H1 (cell line): ENCODE results near the gene NEDD1. TPM values are rescaled to one million over a fixed set of nuclear protein-coding genes. Genes with fewer than 3 reads are reported as not detected.

Source experiments
- CTCF ChIA-PET: fragments of 300-600 bp; sonication (Branson Sonifier 250); formaldehyde crosslinking; loops from one replicate; lab custom pipeline; 2021; ENCODE audit not compliant: partially characterized antibody; lab: Charles Lee
- POLR2A ChIA-PET: fragments of 300-600 bp; sonication (Branson Sonifier 250); formaldehyde crosslinking; loops from one replicate; lab custom pipeline; 2021; ENCODE audit warnings: inconsistent platforms; ENCODE audit not compliant: partially characterized antibody; lab: Charles Lee
- DNase-seq, 2 experiments: peaks; one replicate each; pipeline versions ENCODE4 v3.0.0 to v3.0.0-alpha.2; 2010 to 2022; ENCODE audit warnings: low spot score in 2 of 2, low read depth in 1 of 2, mixed read lengths in 1 of 2
- FAIRE-seq: peaks from 2 replicates; lab custom pipeline; 2011; peaks lifted over from hg19 to GRCh38; lab: Jason Lieb, UNC
- H2AFZ ChIP-seq: 2 replicates; pipeline ENCODE4 v1.8.1; 2012; ENCODE audit warnings: low read length, inconsistent platforms
- H2AK5ac ChIP-seq: 2 replicates; pipeline ENCODE4 v1.6.1; 2013; ENCODE audit warnings: low read depth, low read length
- H2BK120ac ChIP-seq: replicated peaks from 2 replicates; pipeline ENCODE3; 2013; ENCODE audit warnings: low read depth, low read length, inconsistent platforms
- H2BK12ac ChIP-seq: 2 replicates; pipeline ENCODE4 v1.6.1; 2013; ENCODE audit warnings: low read depth, low read length
- H2BK15ac ChIP-seq: 2 replicates; pipeline ENCODE4 v1.6.1; 2013; ENCODE audit warnings: low read length
- H2BK20ac ChIP-seq: 2 replicates; pipeline ENCODE4 v1.6.1; 2013; ENCODE audit warnings: low read length
- H2BK5ac ChIP-seq: 2 replicates; pipeline ENCODE4 v1.6.1; 2013; ENCODE audit warnings: low read depth, low read length
- H3K14ac ChIP-seq: 2 replicates; pipeline ENCODE4 v1.6.1; 2013; ENCODE audit warnings: inconsistent platforms; ENCODE audit not compliant: insufficient read length
- H3K18ac ChIP-seq: 2 replicates; pipeline ENCODE4 v1.6.1; 2013; ENCODE audit warnings: low read length; ENCODE audit errors: extremely low read depth
- H3K23ac ChIP-seq: 2 replicates; pipeline ENCODE4 v1.6.1; 2013; ENCODE audit warnings: inconsistent platforms; ENCODE audit not compliant: insufficient read length
- H3K23me2 ChIP-seq: 2 replicates; pipeline ENCODE4 v1.6.1; 2013; ENCODE audit warnings: low read depth, low read length
- H3K27ac ChIP-seq: 2 replicates; pipeline ENCODE4 v1.6.1; 2011; ENCODE audit warnings: low read depth, low read length, inconsistent platforms
- H3K27me3 ChIP-seq, 4 experiments: replicated peaks in 1 of 4; 1 replicate in 1 of 4; 2 replicates in 3 of 4; pipeline versions ENCODE4 v1.6.1 to v1.8.1; 2011 to 2013; ENCODE audit warnings: low read length in 3 of 4, mild to moderate bottlenecking in 3 of 4, inconsistent platforms in 2 of 4, mixed read lengths in 2 of 4, moderate library complexity in 1 of 4; ENCODE audit not compliant: control insufficient read depth in 3 of 4, insufficient read depth in 3 of 4; ENCODE audit errors: extremely low read depth in 1 of 4
- H3K36me3 ChIP-seq, 4 experiments: 2 replicates each; pipeline versions ENCODE4 v1.6.1 to v1.8.1; 2011 to 2013; ENCODE audit warnings: mild to moderate bottlenecking in 4 of 4, low read length in 3 of 4, moderate library complexity in 2 of 4, control low read depth in 1 of 4, inconsistent platforms in 1 of 4; ENCODE audit not compliant: insufficient read depth in 4 of 4, control insufficient read depth in 2 of 4
- H3K4ac ChIP-seq: replicated peaks from 2 replicates; pipeline ENCODE3; 2013; ENCODE audit warnings: low read length, low read depth, mixed read lengths, inconsistent platforms; ENCODE audit not compliant: insufficient read length
- H3K4me1 ChIP-seq, 4 experiments: replicated peaks in 1 of 4; 1 replicate in 1 of 4; 2 replicates in 3 of 4; pipeline versions ENCODE4 v1.6.1 to v1.8.1; 2011 to 2013; ENCODE audit warnings: low read length in 3 of 4, inconsistent platforms in 2 of 4, mixed read lengths in 1 of 4; ENCODE audit not compliant: insufficient read depth in 4 of 4, control insufficient read depth in 3 of 4
- H3K4me2 ChIP-seq, 2 experiments: 2 replicates each; pipeline versions ENCODE4 v1.6.1 to v1.8.1; 2011 to 2013; ENCODE audit warnings: low read depth in 2 of 2, low read length in 2 of 2, control low read depth in 1 of 2, inconsistent platforms in 1 of 2, mild to moderate bottlenecking in 1 of 2; ENCODE audit not compliant: insufficient read depth in 1 of 2
- H3K4me3 ChIP-seq, 4 experiments: fragments of 200-600, 300-600 bp in 1 of 4; sonication (generic), shearing (Covaris generic), sonication (Bioruptor Twin) in 1 of 4; 2 replicates each; pipeline versions ENCODE4 v1.5.1 to v1.8.1; 2011 to 2016; ENCODE audit warnings: low read length in 4 of 4, low read depth in 3 of 4, control low read depth in 2 of 4, inconsistent platforms in 2 of 4, mild to moderate bottlenecking in 2 of 4, mixed read lengths in 1 of 4, moderate library complexity in 1 of 4; ENCODE audit not compliant: insufficient read depth in 2 of 4; ENCODE audit errors: extremely low read depth in 1 of 4
- H3K56ac ChIP-seq: replicated peaks from 2 replicates; pipeline ENCODE3; 2013; ENCODE audit warnings: low read depth, mild to moderate bottlenecking, mixed read lengths, low read length, inconsistent platforms; ENCODE audit not compliant: insufficient read length
- H3K79me1 ChIP-seq: 2 replicates; pipeline ENCODE4 v1.6.1; 2013; ENCODE audit warnings: low read depth, low read length, control low read depth
- H3K79me2 ChIP-seq, 2 experiments: 2 replicates each; pipeline versions ENCODE4 v1.6.1 to v1.8.1; 2012 to 2013; ENCODE audit warnings: low read length in 2 of 2, mild to moderate bottlenecking in 2 of 2, inconsistent platforms in 1 of 2; ENCODE audit not compliant: insufficient read depth in 2 of 2, control insufficient read depth in 1 of 2
- H3K9ac ChIP-seq, 4 experiments: replicated peaks in 1 of 4; 1 replicate in 1 of 4; 2 replicates in 3 of 4; pipeline versions ENCODE4 v1.6.1 to v1.8.1; 2011 to 2013; ENCODE audit warnings: low read depth in 3 of 4, low read length in 3 of 4, control low read depth in 2 of 4, mild to moderate bottlenecking in 2 of 4, moderate library complexity in 2 of 4, inconsistent platforms in 1 of 4; ENCODE audit errors: extremely low read depth in 1 of 4
- H3K9me3 ChIP-seq, 2 experiments: 2 replicates each; pipeline versions ENCODE4 v1.6.1 to v1.8.1; 2012 to 2013; ENCODE audit warnings: mild to moderate bottlenecking in 2 of 2, moderate library complexity in 2 of 2, control low read depth in 1 of 2, inconsistent platforms in 1 of 2, low read depth in 1 of 2, low read length in 1 of 2, mixed read lengths in 1 of 2; ENCODE audit not compliant: insufficient read depth in 2 of 2
- H4K20me1 ChIP-seq, 2 experiments: replicated peaks in 1 of 2; 2 replicates each; pipeline versions ENCODE3 to v1.8.1; 2011 to 2013; ENCODE audit warnings: inconsistent platforms in 2 of 2, low read length in 2 of 2, mild to moderate bottlenecking in 1 of 2; ENCODE audit not compliant: insufficient read depth in 2 of 2, control insufficient read depth in 1 of 2
- H4K5ac ChIP-seq: 2 replicates; pipeline ENCODE4 v1.6.1; 2013; ENCODE audit warnings: low read length, low read depth, mixed read lengths, inconsistent platforms; ENCODE audit not compliant: insufficient read length
- H4K8ac ChIP-seq: 2 replicates; pipeline ENCODE4 v1.8.0; 2013; ENCODE audit warnings: mild to moderate bottlenecking, moderate library complexity, low read length, inconsistent platforms; ENCODE audit not compliant: insufficient read depth; ENCODE audit errors: extremely low read depth
- H4K91ac ChIP-seq: replicated peaks from 2 replicates; pipeline ENCODE3; 2013; ENCODE audit warnings: low read length, mixed read lengths, inconsistent platforms; ENCODE audit not compliant: insufficient read length
- BACH1 ChIP-seq: IDR thresholded peaks from 2 replicates; pipeline ENCODE4 v1.6.1; 2012; ENCODE audit warnings: low read length, improper control_type of control experiment
- FOSL1 ChIP-seq: IDR thresholded peaks from 2 replicates; pipeline ENCODE4 v1.6.1; 2011; ENCODE audit warnings: mild to moderate bottlenecking, low read depth, low read length, moderate library complexity; ENCODE audit not compliant: insufficient read depth
- HDAC6 ChIP-seq: IDR thresholded peaks from one replicate; pipeline ENCODE4 v1.7.1; 2012; ENCODE audit warnings: low read depth, mild to moderate bottlenecking, inconsistent platforms, low read length, moderate library complexity
- POLR2AphosphoS5 ChIP-seq: IDR thresholded peaks from 2 replicates; pipeline ENCODE4 v1.6.1; 2011; ENCODE audit warnings: low read depth, low read length
- RAD21 ChIP-seq, 2 experiments: IDR thresholded peaks in 1 of 2; conservative IDR thresholded peaks in 1 of 2; 2 replicates each; pipeline ENCODE4 v1.6.1; 2011; ENCODE audit warnings: low read depth in 2 of 2, low read length in 2 of 2, improper control_type of control experiment in 1 of 2, inconsistent platforms in 1 of 2, mild to moderate bottlenecking in 1 of 2, moderate library complexity in 1 of 2
- SAP30 ChIP-seq: fragments of 300-600 bp; sonication (generic); IDR thresholded peaks from 2 replicates; pipeline ENCODE4 v1.7.1; 2012; ENCODE audit warnings: low read length, moderate library complexity, mild to moderate bottlenecking, inconsistent platforms; ENCODE audit not compliant: insufficient read depth, insufficient replicate concordance
- SIX5 ChIP-seq: IDR thresholded peaks from 2 replicates; pipeline ENCODE4 v1.6.1; 2011; ENCODE audit warnings: mild to moderate bottlenecking, low read depth, low read length
- SRF ChIP-seq: IDR thresholded peaks from 2 replicates; pipeline ENCODE4 v1.6.1; 2011; ENCODE audit warnings: mild to moderate bottlenecking, low read depth, low read length, moderate library complexity
- TAF1 ChIP-seq: IDR thresholded peaks from 2 replicates; pipeline ENCODE4 v1.6.1; 2011; ENCODE audit warnings: mild to moderate bottlenecking, low read depth, low read length
- polyA plus RNA-seq, 7 experiments: library from polyadenylated mRNA; depleted of rRNA in 3 of 7; stranded (reverse) in 5 of 7; unstranded in 2 of 7; fragments of >200 nt in 5 of 7; fragments of 200-250 nt in 2 of 7; gene quantifications; 1 replicate in 5 of 7; 2 replicates in 1 of 7; 4 replicates in 1 of 7; pipeline versions ENCODE4 v1.2.1 to v1.2.3, GENCODE V29; 2011 to 2013; ENCODE audit warnings: missing spikeins in 2 of 7, mixed read lengths in 2 of 7
- total RNA-seq: library from RNA; stranded (reverse); fragmentation: NEBNext Ultra II Directional; extraction: Animal tissue kit (Norgen Biotek cat#: 25700); gene quantifications from 2 replicates; pipeline ENCODE4 v1.2.1, GENCODE V29; 2021
- TF ChIP-seq, protein P1 (sequence below), 3 experiments: IDR thresholded peaks; 1 replicate in 2 of 3; 2 replicates in 1 of 3; pipeline versions ENCODE4 v1.5.1 to v1.6.1; 2011; ENCODE audit warnings: low read length in 3 of 3, mild to moderate bottlenecking in 3 of 3, inconsistent platforms in 2 of 3, low read depth in 1 of 3, moderate library complexity in 1 of 3; ENCODE audit not compliant: insufficient read depth in 1 of 3; ENCODE audit errors: control extremely low read depth in 1 of 3

Gene NEDD1
- total and polyA plus RNA-seq, 2 of the 8 experiments (the other 6 are each of a cell fraction or from before 2014, with no cell fraction given), result 9.0 to 26.6 TPM

DNA sequence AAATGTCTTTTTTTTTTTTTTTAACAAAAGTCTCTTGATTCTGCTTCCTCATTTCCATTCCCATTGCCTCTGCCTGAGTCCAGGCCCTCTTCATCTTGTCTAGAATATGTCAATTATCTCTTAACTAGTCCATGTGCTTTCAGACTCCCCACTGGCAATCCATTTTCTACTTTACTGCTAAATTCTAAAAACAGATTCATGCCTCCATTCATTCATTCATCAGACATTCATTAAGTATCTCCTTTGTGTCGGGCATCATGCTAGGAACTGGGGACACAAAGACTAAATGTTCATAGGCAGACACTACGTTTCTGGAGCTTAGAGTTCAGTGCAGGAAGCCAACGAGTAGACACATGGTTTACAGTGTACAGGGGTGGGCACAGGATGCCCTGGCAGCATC is 9.6 kb upstream of the NEDD1 start (continued):
- TF ChIP-seq SAP30, result no peak

DNA sequence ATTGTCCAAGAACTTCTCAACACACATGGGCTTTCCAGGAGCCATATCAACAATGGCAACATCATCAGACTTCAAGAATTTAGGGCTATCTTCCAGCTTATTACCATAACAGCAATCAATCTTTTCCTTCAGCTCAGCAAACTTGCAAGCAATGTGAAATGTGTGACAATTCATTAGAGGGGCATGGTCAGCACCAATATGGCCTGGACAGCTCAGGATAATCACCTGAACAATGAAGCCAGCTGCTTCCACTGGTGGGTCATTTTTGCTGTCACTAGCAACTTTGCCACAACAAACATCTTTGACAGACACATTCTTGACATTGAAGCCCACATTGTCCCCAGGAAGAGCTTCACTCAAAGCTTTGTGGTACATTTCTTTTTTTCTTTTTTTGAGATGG is 5.9 kb upstream of the NEDD1 start:
- ChIA-PET CTCF (interaction anchor here (0.8 kb wide), 1 partner anchor 8 kb away, joined by 3 read pairs; no protein-coding TSS in a partner anchor), POLR2A (no interaction called here)
- no peaks in the 10 kb centered on the region for H3K4me1 ChIP-seq
- H3K27me3 ChIP-seq, result no peaks in the 10 kb centered on the region
- H2AFZ ChIP-seq, result no peak overlapping the region
- H3K23me2 ChIP-seq, result no peaks in the 10 kb centered on the region
- no peak overlapping the region for H4K91ac ChIP-seq
- no peak overlapping the region for H4K5ac ChIP-seq
- no peak overlapping the region for H3K18ac ChIP-seq
- H2BK20ac ChIP-seq, result no peak overlapping the region
- H3K79me2 ChIP-seq, result no peaks in the 10 kb centered on the region
- no peak overlapping the region for H3K9ac ChIP-seq
- H2AK5ac ChIP-seq, result no peak overlapping the region
- H2BK15ac ChIP-seq, result no peak overlapping the region
- no peaks in the 10 kb centered on the region for H3K36me3 ChIP-seq
- no peak for DNase-seq
- no peaks in the 10 kb centered on the region for H4K20me1 ChIP-seq
- no peak overlapping the region for H3K4ac ChIP-seq
- no peak overlapping the region for H2BK5ac ChIP-seq
- no peak for FAIRE-seq
- no peaks in the 10 kb centered on the region for H3K79me1 ChIP-seq
- H2BK12ac ChIP-seq, result no peak overlapping the region
- no peak overlapping the region for H4K8ac ChIP-seq
- H3K27ac ChIP-seq, result no peak overlapping the region
- H3K23ac ChIP-seq, result no peak overlapping the region
- no peaks in the 10 kb centered on the region for H3K9me3 ChIP-seq
- H3K4me2 ChIP-seq, result no peak overlapping the region
- H3K14ac ChIP-seq, result no peak overlapping the region
- H3K56ac ChIP-seq, result no peak overlapping the region
- H2BK120ac ChIP-seq, result no peak overlapping the region
- H3K4me3 ChIP-seq, result no peak overlapping the region
- no peak for TF ChIP-seq HDAC6
- TF ChIP-seq POLR2AphosphoS5, result no peak
- TF ChIP-seq RAD21 (IDR thresholded peaks at IDR 0.05 in 1 of 2, conservative IDR thresholded peaks at IDR 0.05 in 1 of 2; ENCODE audit: low read depth in 2 of 2, low read length in 2 of 2), result no peak
- TF ChIP-seq TAF1, result no peak
- no peak for TF ChIP-seq SIX5
- TF ChIP-seq, protein P1, sequence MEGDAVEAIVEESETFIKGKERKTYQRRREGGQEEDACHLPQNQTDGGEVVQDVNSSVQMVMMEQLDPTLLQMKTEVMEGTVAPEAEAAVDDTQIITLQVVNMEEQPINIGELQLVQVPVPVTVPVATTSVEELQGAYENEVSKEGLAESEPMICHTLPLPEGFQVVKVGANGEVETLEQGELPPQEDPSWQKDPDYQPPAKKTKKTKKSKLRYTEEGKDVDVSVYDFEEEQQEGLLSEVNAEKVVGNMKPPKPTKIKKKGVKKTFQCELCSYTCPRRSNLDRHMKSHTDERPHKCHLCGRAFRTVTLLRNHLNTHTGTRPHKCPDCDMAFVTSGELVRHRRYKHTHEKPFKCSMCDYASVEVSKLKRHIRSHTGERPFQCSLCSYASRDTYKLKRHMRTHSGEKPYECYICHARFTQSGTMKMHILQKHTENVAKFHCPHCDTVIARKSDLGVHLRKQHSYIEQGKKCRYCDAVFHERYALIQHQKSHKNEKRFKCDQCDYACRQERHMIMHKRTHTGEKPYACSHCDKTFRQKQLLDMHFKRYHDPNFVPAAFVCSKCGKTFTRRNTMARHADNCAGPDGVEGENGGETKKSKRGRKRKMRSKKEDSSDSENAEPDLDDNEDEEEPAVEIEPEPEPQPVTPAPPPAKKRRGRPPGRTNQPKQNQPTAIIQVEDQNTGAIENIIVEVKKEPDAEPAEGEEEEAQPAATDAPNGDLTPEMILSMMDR (IDR thresholded peaks at IDR 0.05; ENCODE audit: control extremely low read depth in 1 of 3, insufficient read depth in 1 of 3, low read depth in 1 of 3, low read length in 3 of 3), result no peak
- TF ChIP-seq FOSL1, result no peak
- no peak for TF ChIP-seq SAP30
- TF ChIP-seq BACH1, result no peak
- TF ChIP-seq SRF, result no peak
